Stimulated activated naive CD4-positive, alpha-beta T cell (primary cell): ENCODE data around the gene CPLANE2.

Experiments
- DNase-seq, 6 experiments: peaks; one replicate each; lab custom pipeline; 2025; lab: John Stamatoyannopoulos, UW

CPLANE2 gene

GRCh38 chr1:16187748-16188401 is 49.1 kb downstream of the CPLANE2 start:
- peak; percentile 49 to 83 (median 68) for DNase-seq

DNA sequence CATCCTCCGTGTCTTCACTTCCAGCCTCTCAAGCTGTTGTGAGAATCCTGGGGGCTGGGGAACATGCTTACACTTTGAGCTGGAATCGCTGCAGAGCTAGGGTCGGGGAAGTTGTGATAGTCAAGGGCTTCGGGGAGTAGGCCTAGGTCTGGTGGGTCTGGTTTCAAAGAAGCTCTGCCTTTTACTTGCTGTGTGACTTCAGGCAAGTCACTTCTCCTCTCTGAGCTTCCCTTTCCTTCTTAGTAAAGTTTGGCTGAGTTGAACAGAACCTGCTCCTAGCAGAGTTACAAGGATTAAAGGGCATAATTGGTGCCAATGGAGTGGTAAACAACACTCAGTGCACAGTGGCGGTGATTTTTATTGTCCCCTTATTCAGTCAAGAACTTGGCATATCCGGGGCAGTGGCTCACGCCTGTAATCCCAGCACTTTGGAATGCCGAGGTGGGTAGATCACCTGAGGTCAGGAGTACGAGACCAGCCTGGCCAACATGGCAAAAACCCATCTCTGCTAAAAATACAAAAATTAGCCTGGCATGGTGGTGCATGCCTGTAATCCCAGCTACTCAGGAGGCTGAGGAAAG is 50.2 kb downstream of the CPLANE2 start:
- no peak for DNase-seq

DNA sequence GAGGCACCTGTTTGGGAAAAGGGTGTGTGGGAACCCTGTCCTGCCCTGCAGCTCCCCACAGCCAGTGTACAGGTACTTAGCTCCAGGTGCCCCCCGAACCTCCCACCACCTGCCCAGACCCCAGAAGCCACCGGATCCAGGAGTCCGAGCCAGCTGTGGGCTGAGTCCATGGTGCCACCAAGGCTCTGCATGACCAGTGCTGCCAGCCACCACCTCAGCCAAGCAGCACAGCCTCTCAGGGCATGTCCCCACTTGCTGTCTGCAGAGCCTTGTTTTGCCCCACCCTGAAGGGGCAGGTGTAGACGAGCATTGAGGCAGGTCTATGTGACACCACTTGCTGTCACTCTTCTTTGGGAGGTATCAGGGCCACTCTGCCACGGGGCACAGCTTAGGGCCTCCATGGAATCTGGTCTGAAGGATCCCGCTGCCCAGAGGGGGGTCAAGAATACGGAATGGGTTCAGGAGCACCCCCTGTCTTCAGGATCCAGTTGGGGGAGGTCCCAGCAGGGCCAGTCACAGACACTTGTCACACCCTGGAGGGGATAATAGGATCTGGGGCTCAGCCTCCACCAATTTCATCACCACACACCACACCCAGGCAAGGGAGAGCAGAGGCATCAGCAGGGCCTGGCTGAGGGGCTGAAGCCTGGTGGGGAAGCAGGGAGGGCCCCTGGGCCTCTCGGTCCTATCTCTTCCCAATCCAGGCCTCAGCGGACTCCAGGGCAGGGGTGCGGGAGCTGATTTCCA is 52.3 kb downstream of the CPLANE2 start:
- no peak for DNase-seq

DNA sequence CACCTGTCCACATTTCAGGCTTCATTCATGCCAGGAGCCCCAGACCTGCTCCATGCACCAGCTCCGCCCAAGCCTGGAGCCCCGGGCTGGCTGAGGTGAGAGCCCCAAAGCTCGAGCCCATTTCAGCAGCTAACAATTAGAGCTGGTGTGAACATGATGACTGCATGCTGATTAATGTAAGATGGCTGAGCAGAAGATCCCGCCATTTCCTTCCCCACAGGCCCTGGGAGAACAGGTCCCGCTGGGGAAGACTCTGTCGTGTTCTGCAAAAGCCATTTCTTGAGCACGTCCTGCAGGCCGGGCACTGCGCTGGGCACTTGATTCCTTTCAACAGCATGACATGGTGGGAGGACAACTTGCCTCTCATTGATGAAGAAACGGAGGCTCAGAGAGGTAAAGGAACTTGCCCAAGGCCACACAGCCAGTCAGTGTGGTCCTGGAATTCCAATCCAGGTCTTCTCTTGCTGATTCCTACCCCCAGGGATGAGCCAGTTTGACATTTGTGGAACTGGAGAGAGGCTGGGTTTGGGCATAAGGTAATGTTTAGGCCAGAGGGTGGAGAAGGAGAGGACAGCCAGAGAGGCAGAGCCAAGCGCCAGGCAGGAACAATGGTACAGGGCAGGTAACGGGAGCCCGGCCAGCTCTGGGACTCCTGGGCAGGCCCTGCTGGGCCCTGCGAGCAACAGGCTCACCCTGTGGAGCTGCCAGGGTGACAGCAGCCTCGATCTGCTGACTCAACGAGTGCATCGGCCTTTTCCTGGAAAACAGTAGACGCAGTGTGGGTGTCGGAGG is 53.0 kb downstream of the CPLANE2 start:
- no peak for DNase-seq

DNA sequence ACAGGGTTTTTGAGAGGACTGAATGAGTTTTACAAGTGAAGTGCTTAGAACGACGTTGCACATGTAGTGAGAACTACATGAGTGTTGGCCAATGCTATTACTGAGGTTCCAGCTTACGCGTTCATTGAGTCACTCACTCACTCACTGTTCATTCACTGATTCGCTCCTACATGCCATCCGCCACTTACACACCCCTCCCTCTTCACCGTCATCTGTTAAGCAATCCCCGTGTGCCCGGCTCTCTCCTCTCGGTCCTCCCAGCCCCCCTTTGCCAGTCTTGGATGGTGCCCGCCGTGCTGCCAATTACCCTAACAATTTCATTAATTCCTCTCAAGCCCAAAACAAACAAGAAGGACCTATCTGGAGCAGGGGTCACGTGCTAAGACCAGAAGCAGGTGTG is 53.8 kb downstream of the CPLANE2 start:
- peak in 1 of 6 experiments; percentile 5 for DNase-seq

DNA sequence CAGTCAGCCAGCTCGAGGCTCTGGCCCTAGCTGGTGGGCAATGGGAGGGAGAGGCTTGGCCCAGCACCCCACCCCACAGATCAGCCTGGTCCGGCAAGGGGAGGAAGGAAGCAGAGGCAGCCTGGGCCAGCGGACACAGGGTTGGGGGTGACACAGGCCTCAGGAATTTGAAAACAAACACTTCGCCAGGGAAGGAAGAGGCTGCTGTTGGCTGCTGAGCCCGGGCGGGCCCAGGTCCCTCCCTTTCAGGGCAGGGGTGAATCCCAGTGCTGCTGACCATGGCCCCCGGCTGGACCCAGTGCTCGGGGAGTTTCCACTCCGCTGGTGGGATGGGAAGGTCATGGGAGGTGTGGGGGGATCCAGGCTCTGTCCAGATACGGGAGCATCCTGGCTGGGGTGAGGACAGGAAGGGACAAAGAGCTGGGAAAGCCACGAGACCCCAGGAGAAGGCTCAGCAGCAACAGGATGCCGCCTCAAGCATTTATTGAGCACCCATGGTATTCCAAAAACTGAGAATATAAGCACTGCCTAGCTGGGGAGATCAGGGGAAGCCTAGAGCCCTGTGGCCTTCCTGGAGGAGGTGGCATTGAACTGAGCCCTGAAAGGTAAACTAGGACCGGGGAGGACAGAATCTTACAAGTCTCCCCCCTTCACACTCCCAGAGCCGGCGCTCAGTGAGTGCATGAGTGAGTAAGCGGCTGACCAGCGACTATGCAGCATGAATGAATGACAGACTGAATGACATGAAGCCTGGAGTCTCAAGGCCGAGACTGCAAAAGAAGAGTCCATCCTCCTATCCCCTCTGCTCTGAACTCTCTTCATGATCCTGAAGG is 54.9 kb downstream of the CPLANE2 start:
- no peak for DNase-seq
